HG02588 (cell line): Measurements from ENCODE around the gene MMP23B.
"Not testable (repeated sequence)": the region's sequence is repeated elsewhere in the genome, so short reads cannot be mapped to it uniquely, and the experiment has no call there.

Experiments
- ATAC-seq: cut with Tn5 transposase; IDR thresholded peaks from one replicate; pipeline ENCODE4 v1.9.1; 2021; ENCODE audit warnings: mild to moderate bottlenecking, moderate library complexity; ENCODE audit not compliant: unreplicated experiment

Gene MMP23B

DNA sequence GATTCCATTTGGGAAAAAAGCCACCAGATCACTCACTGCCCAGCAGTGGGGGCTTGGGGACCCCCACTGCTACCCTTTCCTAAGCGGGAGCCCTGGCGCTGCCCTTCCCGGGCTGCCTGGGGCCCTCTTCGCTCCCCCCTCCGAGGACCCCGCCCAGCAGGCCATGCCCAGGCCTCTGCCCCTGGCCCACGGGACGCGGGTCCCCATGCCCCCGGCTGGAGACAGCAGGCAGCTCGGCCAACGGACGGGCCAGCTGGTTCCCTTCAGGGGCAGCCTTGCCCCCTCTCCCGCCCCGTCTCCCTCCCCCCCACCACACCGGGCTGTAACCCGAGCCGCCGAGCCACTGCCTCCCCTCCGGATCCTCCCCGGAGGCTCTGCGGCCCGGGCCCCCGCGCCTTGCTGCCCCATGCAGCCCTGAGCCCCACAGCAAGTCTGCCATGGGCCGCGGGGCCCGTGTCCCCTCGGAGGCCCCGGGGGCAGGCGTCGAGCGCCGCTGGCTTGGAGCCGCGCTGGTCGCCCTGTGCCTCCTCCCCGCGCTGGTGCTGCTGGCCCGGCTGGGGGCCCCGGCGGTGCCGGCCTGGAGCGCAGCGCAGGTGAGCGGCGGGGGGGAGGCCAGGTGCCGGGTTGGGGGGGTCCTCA is at the start of gene MMP23B:
MMP23B (plus strand) TSS at position 392 of the 639 bp plus-strand sequence; CDS start at position 438, 46 bp downstream.
- ATAC-seq: no peak

DNA sequence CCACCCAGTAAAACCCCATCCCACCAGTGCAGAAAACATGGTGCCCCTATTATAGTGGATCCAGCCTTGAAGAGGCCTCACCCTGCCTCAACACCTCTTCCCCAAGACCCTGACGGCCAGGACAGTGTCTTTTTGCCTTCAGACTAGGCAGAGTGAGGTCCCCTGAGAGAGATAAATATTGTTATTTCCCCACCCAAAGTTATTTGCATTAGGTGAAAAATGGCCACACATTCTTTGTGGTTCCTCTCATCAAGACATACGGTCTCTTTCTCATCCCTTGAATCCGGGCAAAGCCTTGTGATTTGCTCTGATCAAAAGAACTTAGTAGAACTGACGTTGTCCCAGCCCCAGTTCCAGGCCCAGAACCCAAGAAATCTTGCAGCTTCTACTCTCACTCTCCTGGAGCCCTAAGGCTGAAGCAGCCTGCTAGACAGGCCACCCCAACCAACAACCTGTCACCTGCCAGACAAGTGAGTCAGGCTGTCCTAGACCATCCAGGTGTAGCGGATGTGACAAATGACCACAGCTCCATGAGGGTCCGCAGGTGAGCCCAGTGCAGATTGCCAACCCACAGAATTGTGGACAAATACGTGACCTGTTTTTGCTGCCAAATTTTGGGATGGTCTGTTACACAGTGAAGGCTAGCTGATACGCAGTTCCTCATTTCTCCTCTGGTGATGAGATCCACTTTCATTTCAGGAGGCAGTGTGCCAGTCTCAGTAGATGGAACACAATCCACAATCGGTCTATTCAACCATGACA is 49.2 kb upstream of the MMP23B start:
- ATAC-seq: no peak

DNA sequence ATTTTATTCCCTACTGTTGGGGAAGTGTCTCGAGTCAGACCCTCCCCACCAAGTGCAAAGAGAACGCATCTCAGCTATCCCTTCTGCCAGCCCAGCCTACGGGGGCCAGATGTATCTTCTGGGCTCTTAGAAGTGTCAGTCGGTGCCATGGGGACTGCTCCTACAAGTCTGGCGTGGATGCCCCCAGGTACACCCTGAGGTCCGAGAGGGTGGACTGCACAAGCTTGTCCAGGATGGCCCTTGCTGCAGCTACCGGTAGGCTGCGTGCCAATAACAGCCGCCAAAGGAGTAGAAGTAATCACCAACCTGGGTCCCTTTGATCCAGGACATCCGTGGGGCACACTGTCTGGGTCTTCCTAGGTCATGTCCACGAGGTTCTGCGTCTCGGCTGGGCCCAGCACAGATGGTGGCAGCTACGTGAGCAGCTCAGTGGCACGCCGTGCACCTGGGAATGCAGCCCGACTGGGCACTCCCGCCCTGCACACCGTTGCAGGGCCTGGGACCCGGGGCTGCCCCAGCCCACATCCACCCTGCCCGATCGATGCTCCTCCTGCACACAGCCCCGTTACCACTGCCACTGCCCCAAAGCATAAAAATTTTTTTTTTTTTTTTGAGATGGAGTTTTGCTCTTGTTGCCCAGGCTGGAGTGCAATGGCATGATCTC is 48.5 kb upstream of the MMP23B start:
- no peak for ATAC-seq

DNA sequence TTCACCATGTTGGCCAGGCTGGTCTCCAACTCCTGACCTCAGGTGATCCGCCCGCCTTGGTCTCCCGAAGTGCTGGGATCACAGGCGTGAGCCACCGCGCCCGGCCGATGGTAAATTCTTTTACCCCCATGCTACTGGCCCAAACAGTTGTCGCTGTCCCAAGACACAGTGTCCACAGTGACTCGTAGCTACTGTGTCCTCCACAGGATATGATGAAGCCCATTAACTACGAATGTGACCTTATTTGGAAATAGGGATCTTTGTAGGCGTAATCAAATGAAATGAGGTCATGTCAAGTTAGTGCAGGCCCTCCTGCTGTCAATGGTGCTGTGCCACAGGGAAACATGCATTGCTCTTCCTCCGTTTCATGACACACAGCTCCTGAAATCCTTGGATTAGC is 40.5 kb upstream of the MMP23B start:
- ATAC-seq: no peak

DNA sequence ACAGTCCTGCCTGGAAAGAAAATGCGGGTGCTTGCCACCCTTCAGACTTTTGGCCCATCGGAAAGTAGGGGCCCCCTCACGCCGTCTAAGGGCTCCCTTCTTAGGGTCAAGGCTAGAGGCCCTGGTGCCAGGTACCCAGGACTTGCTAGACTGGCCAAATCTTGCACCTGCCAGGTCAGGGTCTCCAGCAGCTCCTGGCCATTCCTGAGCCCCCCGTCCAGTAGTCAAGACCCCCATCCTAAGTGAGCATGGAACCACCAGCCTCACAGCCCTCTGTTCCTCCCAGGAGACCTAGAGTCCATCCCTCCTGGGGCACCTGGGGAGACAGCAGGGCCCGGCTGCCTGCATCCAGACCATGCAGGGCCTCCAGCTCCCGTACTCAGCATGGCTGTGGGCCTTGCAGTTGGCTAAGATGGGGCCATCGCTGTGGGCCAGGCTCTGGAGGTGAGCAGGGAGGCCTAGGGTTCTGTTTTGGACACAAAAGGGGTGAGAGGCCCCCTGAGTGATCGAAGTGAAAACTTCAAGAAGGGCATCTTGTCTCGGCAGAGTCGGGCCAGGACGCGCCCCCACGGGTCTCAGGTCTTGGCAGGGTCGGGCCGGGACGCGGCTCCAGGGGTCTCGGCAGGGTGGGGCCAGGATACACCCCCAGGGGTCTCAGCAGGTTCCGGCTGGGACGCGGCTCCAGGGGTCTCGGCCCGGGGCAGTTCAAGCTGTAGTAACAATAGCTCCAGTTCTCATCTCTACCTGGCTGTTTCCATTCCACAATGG is 38.0 kb upstream of the MMP23B start:
- no peak for ATAC-seq

DNA sequence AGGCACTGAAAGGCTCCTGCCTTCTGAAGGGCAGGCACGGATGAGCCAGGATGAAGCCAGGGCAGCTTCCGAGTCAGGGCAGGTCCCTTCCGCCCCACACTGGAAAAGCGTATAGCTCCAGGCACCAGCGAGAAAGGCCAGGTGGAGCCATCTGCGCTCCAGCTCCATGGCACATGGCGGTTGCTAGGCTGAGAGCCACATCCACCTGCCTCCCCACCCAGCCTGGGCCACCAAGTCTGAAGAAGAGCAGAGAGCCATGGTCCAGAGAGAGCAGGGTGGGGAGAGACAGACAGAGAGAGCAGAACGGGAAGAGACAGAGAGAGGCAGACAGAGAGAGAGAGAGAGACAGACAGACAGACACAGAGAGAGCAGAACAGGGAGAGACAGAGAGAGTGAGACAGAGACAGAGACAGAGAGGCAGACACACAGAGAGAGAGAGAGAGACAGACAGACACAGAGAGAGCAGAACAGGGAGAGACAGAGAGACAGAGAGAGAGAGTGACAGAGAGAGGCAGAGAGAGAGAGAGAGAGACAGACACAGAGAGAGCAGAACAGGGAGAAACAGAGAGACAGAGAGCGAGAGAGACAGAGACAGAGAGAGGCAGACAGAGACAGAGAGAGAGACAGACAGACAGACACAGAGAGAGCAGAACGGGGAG is 37.2 kb upstream of the MMP23B start:
- no peak for ATAC-seq

DNA sequence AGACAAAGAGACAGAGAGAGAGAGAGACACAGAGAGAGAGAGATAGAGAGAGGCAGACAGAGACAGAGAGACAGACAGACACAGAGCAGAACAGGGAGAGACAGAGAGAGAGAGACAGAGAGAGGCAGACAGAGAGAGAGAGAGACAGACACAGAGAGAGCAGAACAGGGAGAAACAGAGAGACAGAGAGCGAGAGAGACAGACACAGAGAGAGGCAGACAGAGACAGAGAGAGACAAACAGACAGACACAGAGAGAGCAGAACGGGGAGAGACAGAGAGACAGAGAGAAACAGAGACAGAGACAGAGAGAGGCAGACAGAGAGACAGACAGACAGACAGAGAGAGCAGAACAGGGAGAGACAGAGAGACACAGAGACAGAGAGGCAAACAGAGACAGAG is 36.6 kb upstream of the MMP23B start:
- not testable (repeated sequence) for ATAC-seq

DNA sequence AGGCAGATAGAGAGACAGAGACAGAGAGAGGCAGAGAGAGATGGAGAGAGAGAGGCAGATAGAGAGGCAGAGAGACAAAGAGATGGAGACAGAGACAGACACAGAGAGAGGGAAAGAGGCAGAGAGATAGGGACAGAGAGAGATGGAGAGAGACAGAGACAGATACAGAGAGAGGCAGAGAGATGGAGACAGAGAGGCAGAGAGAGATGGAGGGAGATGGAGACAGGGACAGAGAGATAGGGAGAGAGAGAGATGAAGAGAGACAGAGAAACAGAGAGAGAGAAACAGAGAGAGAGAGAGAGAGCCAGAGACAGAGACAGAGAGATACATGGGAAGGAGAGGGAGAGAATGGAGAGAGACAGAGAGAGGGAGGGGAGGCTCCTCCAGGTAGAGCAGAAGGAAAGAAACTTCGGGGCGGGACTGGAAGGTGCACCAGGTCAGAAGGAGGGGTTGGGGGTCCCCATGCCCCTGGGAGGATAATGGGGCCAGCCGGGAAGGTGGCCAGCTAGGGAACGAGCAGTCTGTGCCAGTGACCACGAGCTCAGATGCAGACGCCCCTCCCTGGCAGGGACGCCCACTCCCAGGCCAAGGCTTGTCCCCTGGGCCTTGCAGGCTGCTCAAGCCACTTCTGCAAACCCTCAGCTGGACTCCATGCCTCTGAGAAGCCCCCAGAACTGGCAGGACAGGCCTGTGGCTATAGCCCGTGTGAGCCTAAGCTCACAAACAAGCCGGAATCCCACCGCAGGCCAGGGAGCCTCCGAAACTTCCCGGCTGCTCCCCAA is 35.3 kb upstream of the MMP23B start:
- ATAC-seq: no peak

DNA sequence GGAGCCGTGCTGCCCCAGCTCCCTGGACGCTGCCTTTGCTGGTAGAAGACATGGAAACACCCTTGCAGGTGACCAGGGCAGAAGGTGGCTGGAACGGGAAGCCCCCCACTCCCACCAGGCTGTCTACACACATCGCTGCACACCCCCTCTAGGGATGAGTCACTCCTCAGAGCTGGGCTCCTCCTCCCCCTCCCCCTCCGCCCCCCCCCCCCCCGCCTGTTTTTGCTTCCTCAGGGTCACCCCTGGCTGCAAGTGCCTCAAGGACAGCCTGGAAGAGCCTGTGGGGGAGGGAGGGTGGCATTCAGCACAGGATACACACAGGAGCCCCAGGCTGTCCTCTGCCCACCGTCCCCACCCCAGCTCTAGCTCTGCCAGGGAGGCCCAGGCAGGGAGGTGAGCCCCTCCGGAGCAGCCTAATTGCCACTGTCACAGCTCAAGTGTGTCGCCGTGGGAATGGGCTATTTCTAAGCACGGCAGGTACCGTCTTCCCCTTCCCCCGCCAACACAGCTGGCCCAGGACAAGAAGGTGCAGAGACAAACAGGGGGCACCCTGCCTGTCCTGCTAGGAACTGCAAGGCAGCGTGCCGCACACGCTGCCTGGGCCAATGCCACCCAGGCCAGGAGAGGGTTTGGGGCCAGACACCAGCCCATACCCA is 34.6 kb upstream of the MMP23B start:
- no peak for ATAC-seq

DNA sequence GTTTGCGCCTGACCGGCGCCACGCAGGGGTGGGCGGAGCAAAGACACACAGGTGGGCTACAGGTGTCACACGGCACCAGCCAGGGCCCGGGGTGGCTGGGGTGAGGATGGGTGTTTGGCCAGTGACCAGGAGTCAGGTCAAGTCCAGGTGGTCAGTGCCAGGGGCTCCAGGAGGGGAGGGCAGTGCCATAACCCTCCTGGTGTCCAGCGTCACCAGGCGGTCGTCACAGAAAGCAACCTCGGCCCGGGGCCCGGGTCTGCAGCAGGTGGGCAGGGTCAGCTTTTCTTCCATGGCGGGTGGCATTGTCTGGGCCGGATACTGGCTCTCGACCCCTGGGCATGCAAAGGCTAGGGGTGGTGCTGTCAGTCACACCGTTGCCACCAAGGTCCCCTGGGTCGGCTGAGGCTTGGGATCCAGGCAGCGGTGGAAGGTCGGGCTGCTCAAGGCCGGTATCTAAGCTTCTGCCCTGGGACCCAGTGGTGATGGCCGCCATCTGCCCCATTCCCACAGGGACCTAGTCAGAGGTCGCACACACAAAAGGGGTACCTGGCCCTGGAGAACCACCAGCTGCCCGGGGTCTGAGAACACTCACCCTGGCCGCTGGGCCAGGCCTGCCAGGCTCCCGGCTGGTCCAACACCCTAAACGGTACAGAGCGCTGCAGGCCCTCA is 33.8 kb upstream of the MMP23B start:
- no peak for ATAC-seq

DNA sequence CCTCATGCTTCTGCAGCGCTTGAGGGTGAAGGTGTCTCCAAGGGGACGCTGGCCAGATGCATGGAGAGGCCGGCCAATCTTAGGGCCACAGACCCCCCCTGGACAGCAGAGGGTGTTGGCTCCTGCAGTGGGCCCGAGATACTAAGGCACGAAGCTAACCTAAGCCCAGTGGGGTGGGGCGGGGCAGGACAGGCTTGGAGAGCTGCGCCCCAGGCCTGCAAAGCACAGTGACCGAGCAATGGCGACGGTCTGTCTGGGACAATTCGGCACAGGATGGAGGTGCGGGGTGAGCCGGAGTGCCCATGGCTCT is 33.3 kb upstream of the MMP23B start:
- ATAC-seq: no peak

DNA sequence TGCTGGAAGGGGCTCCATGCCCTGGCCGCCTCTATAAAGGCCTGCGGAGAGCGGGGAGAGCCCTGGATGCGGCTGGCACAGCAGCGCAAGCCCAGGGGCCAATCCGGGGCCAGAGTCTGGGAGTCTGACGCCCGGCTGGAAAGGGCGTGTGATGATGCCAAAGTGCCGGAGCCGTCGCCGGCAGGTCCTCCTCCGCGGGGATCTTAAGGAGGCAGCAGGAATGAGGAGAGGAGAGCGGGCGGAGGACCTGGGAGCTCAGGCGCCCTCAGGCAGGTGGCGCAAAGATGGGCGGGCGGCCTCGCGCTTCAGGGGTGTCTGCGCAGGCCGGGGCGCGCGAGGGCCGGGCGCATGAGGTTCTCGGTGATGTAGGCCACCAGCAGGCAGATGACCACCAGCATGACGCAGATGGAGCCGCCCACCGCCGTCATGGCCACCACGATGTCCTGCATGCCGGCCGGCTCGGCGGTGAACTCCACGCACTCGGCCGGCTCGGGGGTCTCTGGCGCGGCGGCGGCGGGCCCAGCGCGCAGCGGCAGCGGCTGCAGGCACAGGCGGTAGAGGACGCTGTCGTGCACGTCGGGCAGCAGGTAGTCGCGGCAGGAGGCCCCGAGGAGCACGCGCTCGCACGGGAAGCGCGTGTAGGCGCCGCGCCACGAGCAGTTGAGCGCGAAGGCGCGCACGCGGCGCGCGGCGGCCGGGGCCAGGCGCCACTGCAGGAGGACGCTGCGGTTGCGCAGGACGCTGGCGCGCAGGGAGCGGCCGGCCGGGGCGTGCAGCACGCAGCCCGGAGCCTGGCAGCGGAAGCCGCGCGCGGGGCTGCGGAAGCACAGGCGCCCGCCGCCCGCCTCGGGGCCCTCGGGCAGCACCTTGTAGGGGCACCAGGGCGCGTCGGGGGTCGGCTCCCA is 32.7 kb upstream of the MMP23B start:
- no peak for ATAC-seq

DNA sequence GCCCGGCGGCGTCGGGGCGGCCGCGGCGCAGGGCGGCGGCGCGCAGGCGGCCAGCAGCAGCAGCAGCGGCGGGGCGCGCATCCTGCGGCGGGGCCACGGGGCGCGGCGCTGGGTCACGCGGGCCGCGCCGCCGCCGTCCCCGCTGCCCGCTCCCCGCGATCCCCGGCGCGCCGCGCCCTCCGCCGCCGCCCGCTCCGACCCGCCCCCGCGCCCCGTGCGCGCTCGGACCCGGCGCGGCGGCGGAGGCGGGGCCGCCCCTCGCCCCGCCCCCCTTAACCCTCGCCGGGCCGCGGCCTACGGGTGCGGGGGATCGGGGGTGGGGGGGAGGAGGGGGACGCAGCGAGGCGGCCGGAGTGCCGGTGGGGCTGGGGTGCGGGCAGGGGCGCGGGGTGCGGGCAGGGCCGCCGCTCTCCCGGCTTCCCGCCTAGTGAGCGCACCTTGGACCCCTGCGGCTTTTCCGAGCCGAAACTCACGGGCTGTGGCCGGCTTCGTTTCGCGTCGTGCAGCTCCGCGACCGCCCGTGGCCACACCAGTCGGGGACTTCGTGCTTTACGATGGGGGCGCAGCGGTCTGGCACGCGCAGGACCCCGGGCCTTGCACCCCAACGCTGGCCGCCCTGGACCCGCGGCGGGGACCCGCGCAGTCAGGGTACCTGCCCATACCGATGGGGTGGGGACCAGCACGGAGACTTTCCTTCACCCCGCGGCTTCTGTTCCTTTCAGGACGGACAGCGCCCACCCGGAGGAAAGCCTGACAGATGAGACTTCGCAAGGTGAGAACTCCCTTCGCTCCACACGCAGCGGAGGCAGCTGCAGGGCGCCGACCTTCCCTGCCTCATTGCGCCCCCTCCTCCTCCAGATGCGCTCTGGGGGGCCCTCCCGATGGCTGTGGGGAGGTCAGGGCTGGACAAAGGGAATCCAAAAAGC is 31.8 kb upstream of the MMP23B start, which contains the start of gene FNDC10:
FNDC10 (minus strand) TSS at position 201 of the 926 bp plus-strand sequence; CDS start at position 81, 120 bp downstream.
- ATAC-seq: no peak

DNA sequence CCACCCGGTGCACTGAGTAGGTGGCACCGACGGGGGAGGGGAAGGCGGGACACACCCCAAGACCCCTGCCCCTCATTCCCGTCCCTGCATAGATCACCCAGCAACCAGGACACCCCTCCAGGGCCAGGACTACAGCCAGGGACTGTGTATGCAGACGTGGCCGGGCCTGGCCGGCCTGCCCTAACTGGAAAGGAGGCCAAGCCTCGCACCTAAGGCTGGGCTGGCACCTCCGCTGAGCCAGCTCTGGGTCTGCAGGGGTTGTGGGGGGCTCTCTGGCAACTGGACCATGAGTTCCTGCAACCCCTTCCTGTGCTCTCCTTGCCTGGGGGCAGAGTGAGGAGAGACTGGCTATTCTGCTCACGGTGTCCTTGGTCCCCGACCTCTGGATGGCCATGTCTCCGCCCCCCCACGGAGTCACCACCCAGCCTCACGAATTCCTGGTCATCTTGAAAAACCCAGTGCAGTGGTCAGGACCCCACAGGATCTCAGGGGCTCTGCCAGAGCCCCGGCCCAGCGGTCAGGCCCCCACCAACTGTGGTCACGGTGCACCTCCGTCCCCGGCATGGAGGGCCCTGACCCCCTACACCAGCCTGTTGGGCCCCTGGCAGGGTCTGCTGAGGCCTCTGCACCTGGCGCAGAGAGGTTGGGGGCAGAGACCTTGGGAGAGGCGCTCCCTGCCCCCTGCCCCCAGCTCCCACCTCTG is 31.0 kb upstream of the MMP23B start:
- no peak for ATAC-seq

DNA sequence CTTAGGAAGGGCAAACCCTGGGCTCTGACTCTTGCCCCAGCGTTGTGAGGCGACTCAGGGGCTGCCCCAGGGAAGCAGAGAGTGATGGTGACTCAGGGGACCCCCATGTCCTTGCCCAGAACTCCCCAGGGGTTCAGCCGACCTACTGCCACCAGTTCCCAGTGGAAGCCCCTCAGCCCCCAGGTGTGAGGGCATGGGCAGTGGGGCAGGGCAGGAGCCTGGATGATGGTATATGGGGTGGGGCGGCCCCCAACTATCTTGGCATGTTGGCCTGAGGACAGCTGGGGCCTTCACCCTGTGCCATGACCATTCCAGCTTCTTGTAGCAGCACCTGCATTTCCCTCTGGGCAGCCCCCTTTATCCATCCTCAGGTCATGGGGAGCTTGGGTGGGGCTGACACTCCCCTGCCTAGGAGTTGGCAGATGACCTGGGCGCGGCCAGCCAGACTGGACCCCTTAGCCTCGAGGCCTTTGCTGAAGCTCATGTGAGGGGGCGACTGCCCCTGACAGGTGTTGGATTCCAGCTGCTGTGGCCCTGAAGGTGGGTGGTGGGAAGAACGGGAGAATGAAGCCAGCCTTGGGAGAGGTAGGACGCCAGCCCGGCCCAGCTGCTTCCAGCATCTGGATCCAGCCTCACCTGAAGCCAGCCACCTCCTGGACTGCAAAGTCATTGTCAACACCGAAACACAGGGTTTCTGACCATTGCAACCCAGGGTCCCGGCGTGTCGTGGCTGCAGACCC is 30.2 kb upstream of the MMP23B start:
- ATAC-seq: no peak
